ENCODE data around the gene DCLRE1A.
A peak's percentile ranks its signal among the peaks of the same experiment; 100 is the strongest.
"Not testable (repeated sequence)": the region's sequence is repeated elsewhere in the genome, so short reads cannot be mapped to it uniquely, and the experiment has no call there.

The DCLRE1A gene

DNA sequence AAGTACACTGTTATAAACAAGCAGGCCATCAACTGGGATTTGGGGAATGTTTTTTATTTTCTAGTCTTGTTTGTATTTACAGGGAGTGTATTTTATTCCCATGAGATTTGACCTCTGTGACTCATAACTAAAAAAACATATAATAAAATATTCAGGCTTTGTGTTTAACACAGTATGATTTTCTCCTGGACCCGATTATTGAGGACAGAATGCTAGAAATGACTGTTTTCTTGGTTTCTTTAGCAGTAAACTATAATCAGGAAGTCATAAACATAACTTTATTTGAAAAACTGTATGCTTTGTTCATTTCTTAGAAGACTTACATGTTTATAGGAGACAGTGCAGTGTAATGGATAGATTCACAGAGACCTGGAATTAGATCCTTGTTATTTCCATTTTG is 2.7 kb upstream of the DCLRE1A start:
- no peak for DNase-seq

- peak; percentile 49 for DNase-seq
Measured at GRCh38 chr10:113854761-113855588, 1.1 kb upstream of the DCLRE1A start.

GRCh38 chr10:113853578-113854012 is 287 bp downstream of the DCLRE1A start:
- DNase-seq, result no peak

- DNase-seq, result no peak
Measured at GRCh38 chr10:113849946-113850345, 3.9 kb downstream of the DCLRE1A start.

- DNase-seq, result no peak
Measured at GRCh38 chr10:113849140-113849803, 4.6 kb downstream of the DCLRE1A start.

GRCh38 chr10:113846036-113846435 is 7.8 kb downstream of the DCLRE1A start:
- no peak for DNase-seq

DNA sequence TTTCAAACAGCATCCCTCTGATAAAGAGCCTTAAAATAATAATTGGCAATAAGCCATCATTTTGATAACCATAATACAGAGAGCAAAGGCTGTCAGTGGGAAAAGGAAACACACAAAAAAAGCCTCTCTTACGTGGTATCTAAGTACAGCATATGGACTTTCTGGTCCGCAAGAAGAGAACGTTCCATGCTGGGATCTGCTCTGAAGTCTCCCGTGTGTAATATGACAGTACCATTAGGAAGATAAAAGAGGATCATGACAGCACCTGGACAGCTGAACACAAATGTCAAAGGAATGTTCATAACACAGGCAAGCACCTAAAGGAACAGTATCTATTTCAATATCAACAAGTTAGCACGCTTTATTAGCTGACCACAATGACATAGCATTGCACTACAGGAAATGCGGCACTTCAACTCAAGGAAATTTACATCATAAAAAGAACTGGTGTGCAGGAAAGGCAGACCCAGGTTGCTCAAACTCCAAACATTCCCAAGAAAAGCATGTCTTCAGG is 9.9 kb downstream of the DCLRE1A start:
- no peak for DNase-seq

DNA sequence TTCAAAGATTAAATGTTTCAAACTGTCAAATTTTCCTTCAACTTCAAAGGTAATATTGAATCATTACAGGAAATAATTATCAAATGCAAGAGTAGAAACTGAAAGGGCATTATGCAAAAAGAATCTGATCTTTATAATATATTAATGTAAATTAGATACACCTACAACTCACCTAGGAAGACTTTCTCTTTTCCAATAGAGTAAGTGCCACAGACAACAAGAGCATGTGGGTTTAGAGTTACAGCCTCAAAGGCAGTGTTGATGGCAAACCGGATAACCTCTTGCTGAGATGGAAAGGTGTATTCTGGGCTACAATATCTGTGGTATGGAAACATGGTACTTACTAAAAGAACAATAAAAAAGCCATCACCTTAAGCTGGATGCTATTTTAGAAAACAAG is 11.7 kb downstream of the DCLRE1A start:
- DNase-seq, result no peak

- not testable (repeated sequence) for DNase-seq
Measured at GRCh38 chr10:113828567-113828966, 25.3 kb downstream of the DCLRE1A start.

DNA sequence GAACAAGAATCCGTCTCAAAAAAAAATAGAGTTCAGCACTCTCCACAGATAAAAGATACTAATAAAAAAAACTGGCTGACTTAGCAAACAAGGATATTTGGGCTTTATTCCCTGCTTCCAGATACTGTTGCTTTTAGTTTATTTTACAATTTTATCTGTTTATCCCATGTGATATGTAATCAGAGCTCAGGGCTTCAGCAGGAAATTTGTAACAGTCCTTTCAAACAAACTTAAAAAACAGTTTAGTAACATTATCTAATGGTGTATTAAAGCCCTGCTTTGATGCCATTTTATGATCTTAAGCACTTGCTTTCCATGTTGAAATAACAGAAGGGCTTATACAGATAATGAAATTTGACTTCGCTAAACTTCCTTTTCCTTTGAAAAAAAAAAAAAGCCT is 28.1 kb downstream of the DCLRE1A start:
- no peak for DNase-seq

GRCh38 chr10:113823389-113823788 is 30.5 kb downstream of the DCLRE1A start:
- DNase-seq, result no peak

DNA sequence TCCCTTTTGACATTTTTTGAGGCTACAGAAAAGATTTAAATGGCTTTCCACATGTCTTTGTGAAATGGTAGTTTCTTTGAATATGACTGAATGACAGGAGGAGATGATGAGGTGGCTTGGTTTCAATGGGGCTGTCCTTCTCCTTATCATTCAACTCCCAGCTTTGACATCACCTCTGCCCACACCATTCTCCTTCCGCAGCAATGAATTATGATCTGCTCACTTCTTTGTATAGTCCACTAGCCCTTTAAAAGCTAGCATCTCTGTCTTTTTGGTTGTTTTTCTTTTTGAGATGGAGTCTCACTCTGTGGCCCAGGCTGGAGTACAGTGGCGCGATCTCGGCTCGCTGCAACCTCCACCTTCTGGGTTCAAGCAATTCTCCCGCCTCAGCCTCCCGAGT is 31.7 kb downstream of the DCLRE1A start:
- DNase-seq, result no peak

DNA sequence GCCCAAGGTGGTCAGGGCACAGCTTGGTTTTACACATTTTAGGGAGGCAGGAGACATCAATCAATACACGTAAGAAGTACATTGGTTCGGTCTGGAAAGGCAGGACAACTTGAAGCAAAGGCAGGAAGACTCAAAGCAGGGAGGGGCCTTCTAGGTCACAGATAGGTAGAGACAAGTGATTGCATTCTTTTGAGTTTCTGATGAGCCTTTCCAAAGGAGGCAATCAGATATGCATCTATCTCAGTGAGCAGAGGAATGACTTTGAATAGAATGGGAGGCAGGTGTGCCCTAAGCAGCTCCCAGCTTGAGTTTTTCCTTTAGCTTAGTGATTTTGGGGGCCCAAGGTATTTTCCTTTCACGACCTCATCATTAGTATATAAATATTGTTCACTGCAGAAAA is 32.6 kb downstream of the DCLRE1A start:
- not testable (repeated sequence) for DNase-seq

- DNase-seq, result no peak
Measured at GRCh38 chr10:113820507-113820906, 33.4 kb downstream of the DCLRE1A start.

DNA sequence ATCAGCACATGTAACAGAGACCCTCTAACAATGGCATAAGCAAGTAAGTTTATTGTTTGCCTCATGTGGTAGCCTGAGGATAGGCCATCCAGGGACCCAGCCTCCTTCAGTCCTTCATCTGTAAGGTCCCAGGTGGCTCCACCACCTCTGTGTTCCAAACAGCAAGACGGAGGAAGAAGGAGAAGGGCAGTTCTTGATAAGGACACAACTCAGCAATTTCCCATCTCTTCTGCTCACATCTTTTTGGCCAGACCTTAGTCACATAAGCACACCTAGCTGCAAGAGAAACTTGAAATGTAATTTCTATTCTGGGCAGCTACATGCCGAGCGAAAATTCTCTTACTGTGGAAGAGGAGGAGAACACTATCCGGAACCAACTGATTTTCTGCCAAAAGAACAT is 33.9 kb downstream of the DCLRE1A start:
- DNase-seq, result no peak

- not testable (repeated sequence) for DNase-seq
Measured at GRCh38 chr10:113814700-113815099, 39.2 kb downstream of the DCLRE1A start.

DNA sequence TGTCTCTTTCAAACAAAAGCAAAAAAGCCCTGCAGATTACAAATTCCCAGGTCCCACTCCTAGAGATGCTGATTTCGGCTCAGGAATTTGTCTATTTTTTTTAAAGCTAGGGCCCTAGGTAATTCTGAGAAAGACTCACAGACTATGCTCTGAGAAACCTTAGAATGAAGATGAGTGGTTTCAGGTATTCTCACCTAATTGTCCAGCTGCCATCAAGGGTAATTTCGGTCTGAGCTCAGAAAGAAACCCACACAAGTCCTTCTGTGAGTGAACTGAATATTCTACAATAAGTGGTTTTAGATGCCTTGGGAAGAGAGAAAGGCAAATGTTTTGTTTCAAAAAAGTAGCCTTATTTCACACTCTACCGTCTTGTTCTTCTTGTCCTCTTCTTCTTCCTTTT is 45.7 kb downstream of the DCLRE1A start:
- no peak for DNase-seq

- no peak for DNase-seq
Measured at GRCh38 chr10:113806503-113806902, 47.4 kb downstream of the DCLRE1A start.

- no peak for DNase-seq
Measured at GRCh38 chr10:113802997-113803396, 50.9 kb downstream of the DCLRE1A start.

- no peak for DNase-seq
Measured at GRCh38 chr10:113801569-113801968, 52.3 kb downstream of the DCLRE1A start.

DNA sequence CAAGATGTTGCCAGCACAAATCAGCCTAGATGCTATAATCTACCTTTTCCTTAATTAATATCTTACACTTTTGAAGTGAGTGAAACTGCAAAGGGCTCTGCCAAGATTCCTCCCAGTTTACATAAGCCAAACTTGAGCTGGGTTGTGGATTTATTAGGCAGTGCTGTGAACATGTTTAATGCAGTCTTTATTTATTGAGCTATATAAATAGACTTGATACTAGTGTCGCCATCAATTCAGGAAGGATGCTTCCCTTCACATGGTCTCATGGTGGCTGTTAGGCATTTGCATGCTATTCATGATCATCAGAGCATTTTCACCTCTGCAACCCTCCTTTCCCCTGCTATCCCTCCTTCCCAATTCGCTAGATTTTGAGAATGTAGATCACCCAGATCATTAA is 62.2 kb downstream of the DCLRE1A start:
- DNase-seq, result no peak

DNA sequence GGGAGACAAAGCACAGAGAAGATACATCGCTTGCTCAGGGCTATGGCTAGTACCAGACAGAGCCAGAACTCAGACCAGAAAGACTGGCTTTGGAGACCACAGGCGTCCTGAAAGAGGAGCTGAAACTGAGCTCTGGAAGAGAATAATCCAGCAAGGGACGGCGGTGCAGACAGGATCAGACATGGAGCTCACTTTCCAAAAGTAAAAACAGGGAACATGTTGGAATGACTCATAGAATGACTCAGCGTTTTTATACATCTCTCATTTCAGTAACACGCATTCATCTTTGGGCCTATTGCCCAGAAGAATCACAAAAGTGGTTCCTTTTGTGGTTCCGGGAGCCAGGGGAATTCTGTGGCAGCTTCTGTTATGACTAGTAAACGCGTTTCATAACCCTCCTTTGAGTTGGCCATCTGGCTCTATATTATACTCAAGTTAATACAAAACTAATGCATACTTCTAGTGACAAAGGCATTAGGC is 65.2 kb downstream of the DCLRE1A start:
- DNase-seq, result no peak
